HCT116 (cell line): ENCODE results near the gene BBS4.

Source experiments
- CBX3 ChIP-seq: IDR thresholded peaks from 2 replicates; pipeline ENCODE4 v1.6.1; 2012; ENCODE audit warnings: low read depth
- EZH2phosphoT487 ChIP-seq: fragments of 200-600 bp; IDR thresholded peaks from 2 replicates; pipeline ENCODE4 v1.6.1; 2018; ENCODE audit warnings: antibody characterized with exemption, borderline replicate concordance
- POLR2A ChIP-seq: IDR thresholded peaks from 2 replicates; pipeline ENCODE4 v1.7.0; 2011; ENCODE audit warnings: borderline replicate concordance; ENCODE audit not compliant: insufficient read depth, insufficient read length; ENCODE audit errors: extremely low read depth
- POLR2AphosphoS5 ChIP-seq: IDR thresholded peaks from 2 replicates; pipeline ENCODE4 v1.6.1; 2011; ENCODE audit warnings: mild to moderate bottlenecking, low read depth, low read length, moderate library complexity
- RAD21 ChIP-seq: IDR thresholded peaks from 2 replicates; pipeline ENCODE4 v1.6.1; 2012; ENCODE audit warnings: low read depth, mild to moderate bottlenecking
- SIN3A ChIP-seq: IDR thresholded peaks from 2 replicates; pipeline ENCODE4 v1.6.1; 2012; ENCODE audit warnings: low read depth
- ZNF274 ChIP-seq: fragments of 200-500 bp; sonication (Bioruptor generic); IDR thresholded peaks from 2 replicates; pipeline ENCODE4 v1.6.1; 2014; ENCODE audit warnings: mild to moderate bottlenecking, low read depth, low read length, inconsistent platforms
- TF ChIP-seq, protein P1 (sequence below), 3 experiments: fragments of 200-600 bp in 1 of 3; sonication (generic) in 1 of 3; IDR thresholded peaks in 2 of 3; conservative IDR thresholded peaks in 1 of 3; 2 replicates each; pipeline ENCODE4 v1.5.1; 2012 to 2017; ENCODE audit warnings: low read depth in 2 of 3, low read length in 2 of 3, antibody characterized with exemption in 1 of 3, borderline replicate concordance in 1 of 3, control low read depth in 1 of 3, mild to moderate bottlenecking in 1 of 3, mixed read lengths in 1 of 3, mixed run types in 1 of 3, moderate library complexity in 1 of 3; ENCODE audit not compliant: insufficient read depth in 1 of 3
- TF ChIP-seq, protein P2 (sequence below): IDR thresholded peaks from 2 replicates; pipeline ENCODE4 v1.6.1; 2012; ENCODE audit warnings: low read depth
- TF ChIP-seq, protein P3 (sequence below): IDR thresholded peaks from 2 replicates; pipeline ENCODE4 v1.6.1; 2012

DNA sequence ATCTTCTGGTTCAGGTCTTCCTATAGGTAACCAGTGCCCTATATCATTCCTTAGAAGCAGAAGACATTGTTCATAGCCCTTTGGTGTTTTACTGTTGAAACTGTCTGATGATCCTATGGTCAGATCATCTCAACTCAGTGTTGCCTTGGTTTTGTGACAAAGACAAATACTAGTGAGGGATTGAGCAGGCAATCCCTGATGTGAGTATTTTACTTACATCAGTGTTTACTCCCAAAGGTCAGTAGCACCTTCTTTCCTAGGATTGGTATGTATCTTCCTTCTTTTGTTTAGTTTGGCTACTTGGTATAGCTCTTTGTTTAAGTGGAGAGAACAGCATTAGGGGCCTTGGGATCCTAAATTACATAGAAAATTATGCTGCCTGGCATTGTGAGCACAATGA lies 41.1 kb downstream of the BBS4 start:
- TF ChIP-seq, protein P1, sequence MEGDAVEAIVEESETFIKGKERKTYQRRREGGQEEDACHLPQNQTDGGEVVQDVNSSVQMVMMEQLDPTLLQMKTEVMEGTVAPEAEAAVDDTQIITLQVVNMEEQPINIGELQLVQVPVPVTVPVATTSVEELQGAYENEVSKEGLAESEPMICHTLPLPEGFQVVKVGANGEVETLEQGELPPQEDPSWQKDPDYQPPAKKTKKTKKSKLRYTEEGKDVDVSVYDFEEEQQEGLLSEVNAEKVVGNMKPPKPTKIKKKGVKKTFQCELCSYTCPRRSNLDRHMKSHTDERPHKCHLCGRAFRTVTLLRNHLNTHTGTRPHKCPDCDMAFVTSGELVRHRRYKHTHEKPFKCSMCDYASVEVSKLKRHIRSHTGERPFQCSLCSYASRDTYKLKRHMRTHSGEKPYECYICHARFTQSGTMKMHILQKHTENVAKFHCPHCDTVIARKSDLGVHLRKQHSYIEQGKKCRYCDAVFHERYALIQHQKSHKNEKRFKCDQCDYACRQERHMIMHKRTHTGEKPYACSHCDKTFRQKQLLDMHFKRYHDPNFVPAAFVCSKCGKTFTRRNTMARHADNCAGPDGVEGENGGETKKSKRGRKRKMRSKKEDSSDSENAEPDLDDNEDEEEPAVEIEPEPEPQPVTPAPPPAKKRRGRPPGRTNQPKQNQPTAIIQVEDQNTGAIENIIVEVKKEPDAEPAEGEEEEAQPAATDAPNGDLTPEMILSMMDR (IDR thresholded peaks at IDR 0.05 in 2 of 3, conservative IDR thresholded peaks at IDR 0.05 in 1 of 3; ENCODE audit: borderline replicate concordance in 1 of 3, insufficient read depth in 1 of 3, low read depth in 2 of 3, low read length in 2 of 3), result no peak
- TF ChIP-seq ZNF274 (no peak), SIN3A (no peak), RAD21 (no peak), POLR2A (no peak), POLR2AphosphoS5 (no peak), CBX3 (no peak), EZH2phosphoT487 (no peak)
- TF ChIP-seq, protein P2, sequence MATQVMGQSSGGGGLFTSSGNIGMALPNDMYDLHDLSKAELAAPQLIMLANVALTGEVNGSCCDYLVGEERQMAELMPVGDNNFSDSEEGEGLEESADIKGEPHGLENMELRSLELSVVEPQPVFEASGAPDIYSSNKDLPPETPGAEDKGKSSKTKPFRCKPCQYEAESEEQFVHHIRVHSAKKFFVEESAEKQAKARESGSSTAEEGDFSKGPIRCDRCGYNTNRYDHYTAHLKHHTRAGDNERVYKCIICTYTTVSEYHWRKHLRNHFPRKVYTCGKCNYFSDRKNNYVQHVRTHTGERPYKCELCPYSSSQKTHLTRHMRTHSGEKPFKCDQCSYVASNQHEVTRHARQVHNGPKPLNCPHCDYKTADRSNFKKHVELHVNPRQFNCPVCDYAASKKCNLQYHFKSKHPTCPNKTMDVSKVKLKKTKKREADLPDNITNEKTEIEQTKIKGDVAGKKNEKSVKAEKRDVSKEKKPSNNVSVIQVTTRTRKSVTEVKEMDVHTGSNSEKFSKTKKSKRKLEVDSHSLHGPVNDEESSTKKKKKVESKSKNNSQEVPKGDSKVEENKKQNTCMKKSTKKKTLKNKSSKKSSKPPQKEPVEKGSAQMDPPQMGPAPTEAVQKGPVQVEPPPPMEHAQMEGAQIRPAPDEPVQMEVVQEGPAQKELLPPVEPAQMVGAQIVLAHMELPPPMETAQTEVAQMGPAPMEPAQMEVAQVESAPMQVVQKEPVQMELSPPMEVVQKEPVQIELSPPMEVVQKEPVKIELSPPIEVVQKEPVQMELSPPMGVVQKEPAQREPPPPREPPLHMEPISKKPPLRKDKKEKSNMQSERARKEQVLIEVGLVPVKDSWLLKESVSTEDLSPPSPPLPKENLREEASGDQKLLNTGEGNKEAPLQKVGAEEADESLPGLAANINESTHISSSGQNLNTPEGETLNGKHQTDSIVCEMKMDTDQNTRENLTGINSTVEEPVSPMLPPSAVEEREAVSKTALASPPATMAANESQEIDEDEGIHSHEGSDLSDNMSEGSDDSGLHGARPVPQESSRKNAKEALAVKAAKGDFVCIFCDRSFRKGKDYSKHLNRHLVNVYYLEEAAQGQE, result no peak
- TF ChIP-seq, protein P3, sequence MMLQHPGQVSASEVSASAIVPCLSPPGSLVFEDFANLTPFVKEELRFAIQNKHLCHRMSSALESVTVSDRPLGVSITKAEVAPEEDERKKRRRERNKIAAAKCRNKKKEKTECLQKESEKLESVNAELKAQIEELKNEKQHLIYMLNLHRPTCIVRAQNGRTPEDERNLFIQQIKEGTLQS, result no peak
